NCI-H1048 (cell line): Measurements from ENCODE around the gene KLHL28.
"Not testable (repeated sequence)": the region's sequence is repeated elsewhere in the genome, so short reads cannot be mapped to it uniquely, and the experiment has no call there.

Experiments used
- DNase-seq: peaks from one replicate; lab custom pipeline; 2025; lab: John Stamatoyannopoulos, UW

KLHL28 gene

DNA sequence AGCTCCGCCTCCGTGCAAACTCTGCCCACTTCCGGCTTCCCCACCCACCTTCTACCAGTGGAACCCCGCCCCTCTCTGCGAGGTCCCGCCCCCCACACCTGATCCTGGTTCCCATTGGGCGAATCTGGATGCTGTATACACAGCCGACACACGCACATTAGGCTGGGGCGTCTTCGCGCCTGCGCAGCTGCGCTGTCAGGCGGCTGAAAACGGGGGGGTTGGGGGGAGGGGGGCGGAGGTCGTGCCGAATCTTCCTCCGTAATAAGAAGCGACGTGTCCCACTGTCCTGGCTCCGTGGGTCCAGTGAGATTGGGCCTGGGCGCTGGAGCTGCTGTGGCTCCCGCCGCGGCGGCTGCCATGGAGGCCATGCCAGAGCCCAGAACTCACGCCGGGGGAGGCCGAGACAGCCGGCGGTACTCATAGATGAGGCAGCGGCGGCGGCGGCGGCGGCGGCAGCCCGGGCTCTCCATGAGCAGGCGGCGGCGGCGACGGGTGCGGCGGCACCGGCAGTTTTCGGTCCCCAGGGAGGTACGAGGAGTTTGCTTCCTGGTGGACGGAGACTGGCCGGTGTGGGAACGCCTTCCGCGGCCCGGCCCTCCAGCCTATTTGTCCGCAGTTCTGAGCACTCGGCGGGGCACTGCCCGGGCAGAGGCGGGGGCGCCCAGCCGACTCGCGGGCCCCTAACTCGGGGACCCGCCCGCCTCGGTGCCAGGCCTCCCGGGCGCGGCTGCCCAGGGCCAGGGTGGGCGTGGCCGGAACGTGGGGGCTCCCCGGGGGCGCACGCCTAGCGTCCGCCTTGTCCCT lies 64.5 kb downstream of the KLHL28 start:
- DNase-seq, result peak; percentile 67

DNA sequence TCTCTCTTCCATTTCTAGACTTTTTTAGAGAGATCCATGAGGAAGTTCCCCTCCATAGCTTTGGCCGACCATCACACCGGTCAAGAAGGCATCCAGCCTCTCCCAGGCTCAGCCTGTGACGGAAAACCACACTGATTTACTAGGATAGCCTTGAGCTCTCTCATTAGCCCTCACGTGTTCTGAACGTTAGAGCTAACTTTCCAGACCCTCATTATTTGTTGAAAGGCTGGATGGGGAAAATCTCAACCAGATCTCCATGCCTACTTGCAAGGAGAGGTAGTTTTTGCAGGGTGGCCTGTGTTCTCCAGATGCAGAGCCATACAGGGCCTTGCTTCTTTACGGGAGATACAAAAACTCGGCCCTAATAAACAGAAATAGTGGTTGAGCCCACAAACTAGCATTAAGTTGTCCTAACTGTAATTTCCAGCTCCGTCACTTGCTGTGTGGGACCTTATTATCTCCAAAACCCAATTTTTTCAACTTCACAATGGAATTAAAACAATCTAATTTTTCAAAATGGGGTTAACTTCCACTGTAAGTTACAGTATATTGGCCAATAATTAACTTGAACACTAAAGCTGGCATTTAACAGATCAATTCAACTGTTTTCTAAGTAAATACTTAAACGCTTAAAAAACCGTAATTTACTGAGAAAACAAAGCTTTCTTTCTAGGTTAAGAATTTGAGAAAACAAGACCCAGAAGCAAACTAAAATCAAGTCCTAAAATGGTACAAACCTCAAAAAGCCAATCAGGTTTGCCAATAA lies 65.3 kb downstream of the KLHL28 start:
- no peak for DNase-seq

DNA sequence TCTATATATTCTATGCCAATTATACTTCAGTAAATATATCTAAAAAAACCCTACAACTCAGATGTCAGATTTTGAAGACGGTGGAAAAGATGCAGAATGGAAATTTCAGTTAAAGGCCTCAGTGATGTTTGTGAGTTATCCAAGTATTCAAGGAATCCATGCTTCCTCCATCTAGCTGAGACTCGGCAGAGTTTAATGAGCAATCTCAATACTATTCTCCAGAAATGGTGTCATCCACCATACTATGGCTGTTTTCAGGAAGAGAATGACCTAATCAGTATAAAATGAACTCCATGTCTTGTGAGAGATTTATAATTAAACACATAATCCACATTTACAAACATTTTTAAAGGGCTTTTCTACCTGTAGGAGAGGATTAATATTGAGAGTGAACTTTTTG lies 66.0 kb downstream of the KLHL28 start:
- no peak for DNase-seq

DNA sequence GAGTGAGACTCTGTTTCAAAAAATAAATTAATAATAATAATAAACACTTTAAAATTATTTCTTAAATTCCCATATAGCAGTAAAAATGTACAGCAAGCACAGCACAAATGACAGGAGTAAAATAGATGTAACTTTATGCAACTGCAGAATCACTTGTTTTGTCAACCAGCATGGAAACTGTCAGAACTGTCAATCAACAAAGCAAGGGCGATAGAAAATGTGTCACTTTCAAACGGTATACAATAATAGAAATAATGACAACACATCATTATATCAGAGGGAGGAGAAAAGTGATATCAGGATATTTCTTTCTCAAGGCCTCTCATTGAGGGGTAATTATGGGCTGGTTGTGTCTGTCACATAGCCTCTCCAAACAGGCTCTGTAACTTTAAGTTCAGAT lies 68.2 kb downstream of the KLHL28 start:
- no peak for DNase-seq

DNA sequence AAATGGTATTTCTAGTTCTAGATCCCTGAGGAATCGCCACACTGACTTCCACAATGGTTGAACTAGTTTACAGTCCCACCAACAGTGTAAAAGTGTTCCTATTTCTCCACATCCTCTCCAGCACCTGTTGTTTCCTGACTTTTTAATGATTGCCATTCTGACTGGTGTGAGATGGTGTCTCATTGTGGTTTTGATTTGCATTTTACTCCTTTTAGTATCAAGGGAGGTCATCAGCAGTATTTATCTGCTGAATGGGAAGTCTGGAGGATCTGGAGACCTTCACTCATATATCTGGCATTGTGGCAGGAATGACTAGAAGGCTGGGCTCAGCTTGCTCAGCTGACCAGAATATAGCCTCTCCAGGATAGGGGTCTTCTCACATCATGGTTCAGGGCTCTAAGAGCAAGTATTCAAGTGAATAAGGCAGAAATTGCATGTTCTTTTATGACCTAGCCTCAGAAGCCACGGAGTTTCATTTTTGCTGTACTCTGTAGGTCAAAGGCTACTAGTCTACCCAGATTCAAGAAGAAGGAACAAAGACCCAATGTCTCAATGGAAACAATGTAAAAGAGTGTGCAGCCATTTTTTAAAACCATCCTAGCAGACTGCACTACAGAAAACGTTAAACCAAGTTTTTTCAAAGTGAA lies 69.9 kb downstream of the KLHL28 start:
- not testable (repeated sequence) for DNase-seq

DNA sequence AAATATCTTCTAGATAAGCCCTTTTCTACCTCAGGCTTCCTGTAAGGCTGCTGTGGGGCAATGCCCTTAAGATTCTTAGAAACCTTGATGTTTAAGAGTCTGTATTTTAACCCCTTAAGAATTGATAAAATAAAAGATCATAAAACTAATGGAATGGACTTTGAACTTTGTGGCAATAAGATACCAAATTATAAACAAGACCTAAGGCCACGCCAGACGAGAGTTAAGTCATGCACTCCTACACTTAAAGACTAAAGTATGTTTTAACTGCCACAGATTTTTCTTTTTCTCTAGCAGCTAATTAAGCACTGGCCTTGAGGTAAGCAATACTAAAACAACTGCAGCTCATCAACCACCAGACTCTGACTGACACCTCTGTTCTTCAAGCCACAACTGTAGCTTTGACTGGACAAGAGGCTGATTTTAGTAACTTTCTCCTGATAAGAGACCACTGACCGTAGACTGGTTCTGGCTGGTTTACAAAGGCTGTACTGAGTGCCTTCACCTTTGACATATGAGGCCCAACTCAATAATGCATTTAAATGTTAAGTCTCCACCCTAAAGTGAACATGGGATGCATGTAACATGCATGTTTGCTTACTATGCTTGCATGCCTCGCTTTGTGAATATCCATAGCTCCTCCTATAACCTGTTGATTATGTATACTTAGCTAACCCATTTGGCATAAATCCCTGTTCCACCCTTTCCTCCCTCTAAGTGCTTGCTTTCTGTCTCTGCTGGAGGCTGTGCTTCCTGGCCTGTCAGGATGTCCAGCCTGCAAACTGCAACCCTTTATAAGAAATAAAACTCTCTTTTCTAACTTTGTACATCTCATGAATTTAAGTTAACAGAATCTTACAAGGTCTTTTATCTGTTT lies 71.9 kb downstream of the KLHL28 start:
- DNase-seq, result no peak

DNA sequence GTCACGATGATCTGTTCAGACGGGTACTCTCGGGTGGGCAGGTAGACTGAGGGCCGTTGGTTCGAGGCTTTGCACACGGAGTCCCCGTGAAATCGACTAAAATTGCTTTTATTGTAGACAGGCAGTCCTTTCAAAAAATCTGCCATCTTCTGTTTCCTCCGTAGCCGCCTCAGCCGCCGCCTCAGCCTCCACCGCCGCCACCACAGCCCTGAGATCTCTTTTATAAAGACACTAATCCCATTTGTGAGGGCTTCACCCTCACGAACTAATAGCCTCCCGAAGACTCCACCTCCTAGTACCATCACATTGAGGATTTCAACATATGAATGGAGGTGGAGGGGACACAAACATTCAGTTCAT lies 74.2 kb downstream of the KLHL28 start:
- DNase-seq, result no peak

DNA sequence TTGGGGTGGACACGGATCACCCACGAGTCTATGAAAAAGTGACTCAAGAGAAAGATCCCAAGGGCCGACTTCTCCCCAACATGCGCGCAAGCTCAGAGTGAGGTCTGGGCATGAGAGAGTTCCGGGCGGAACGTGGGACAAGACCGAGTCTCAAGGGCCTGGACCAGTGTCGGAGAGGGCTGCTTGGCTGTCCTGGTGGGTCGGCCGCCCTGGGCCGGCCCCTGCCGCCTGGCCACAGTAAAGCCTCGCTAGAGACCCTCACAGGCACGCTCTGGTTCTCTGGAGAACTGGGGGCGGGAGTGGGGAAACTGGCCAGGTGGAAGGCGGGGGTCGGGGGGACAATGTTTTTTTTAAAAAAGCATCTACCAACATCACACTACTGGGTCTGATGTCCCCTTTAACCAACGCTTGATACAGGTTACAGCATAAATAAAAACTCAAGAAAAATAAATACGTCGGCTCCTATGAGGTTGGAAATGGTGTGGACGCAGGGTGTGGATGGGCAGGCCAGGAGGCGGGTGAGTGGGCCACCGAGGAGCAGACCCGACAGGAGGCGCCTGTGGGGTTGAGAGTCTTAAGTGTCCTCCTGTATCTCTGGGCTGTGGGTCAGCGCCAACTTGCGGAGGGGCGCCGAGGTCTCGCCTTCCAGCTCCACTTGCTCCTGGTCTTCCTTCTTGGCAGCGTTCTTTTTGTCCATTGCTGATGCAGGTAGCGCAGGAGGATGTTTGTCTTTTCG lies 74.7 kb downstream of the KLHL28 start:
- no peak for DNase-seq

DNA sequence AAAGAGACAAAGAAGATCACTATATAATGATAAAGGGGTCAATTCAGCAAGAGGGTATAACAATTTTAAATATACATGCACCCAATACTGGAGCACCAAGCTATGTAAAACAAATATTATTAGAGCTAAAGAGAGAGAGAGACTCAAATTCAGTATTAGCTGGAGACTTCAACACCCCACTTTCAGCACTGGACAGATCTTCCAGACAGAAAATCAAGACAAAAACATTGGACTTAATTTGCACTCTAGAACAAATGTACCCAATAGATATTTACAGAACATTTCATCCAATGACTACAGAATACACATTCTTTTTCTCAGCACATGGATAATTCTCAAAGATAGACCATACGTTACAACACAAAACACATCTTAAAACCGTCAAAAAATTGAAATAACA lies 81.0 kb downstream of the KLHL28 start:
- DNase-seq, result no peak
